Loucy (cell line): ENCODE data around the gene FOSL1.

Experiments used
- H2AFZ ChIP-seq: fragments of 200-600 bp; sonication (generic); 2 replicates; pipeline ENCODE4 v1.6.0; 2016; ENCODE audit warnings: antibody characterized with exemption, mild to moderate bottlenecking, low read length, moderate library complexity
- H3F3A ChIP-seq: fragments of 200-600 bp; 2 replicates; pipeline ENCODE4 v1.6.0; 2016; ENCODE audit warnings: antibody characterized with exemption, low read depth, mild to moderate bottlenecking
- H3K27me3 ChIP-seq: fragments of 200-600 bp; sonication (generic); 2 replicates; pipeline ENCODE4 v1.6.1; 2014; ENCODE audit warnings: low read length, mild to moderate bottlenecking; ENCODE audit not compliant: insufficient read depth, poor library complexity, severe bottlenecking
- H3K36me3 ChIP-seq: fragments of 200-600 bp; sonication (generic); 2 replicates; pipeline ENCODE4 v1.6.1; 2016; ENCODE audit warnings: low read length; ENCODE audit not compliant: insufficient read depth
- H3K4me1 ChIP-seq: fragments of 200-600 bp; sonication (generic); 2 replicates; pipeline ENCODE4 v1.5.1; 2014; ENCODE audit warnings: low read length, mild to moderate bottlenecking; ENCODE audit not compliant: insufficient read depth, poor library complexity, severe bottlenecking
- H3K4me2 ChIP-seq: fragments of 200-600 bp; sonication (generic); 2 replicates; pipeline ENCODE4 v1.6.0; 2014; ENCODE audit warnings: antibody characterized with exemption, low read length, low read depth, mild to moderate bottlenecking; ENCODE audit not compliant: poor library complexity, severe bottlenecking
- H3K4me3 ChIP-seq: fragments of 200-600 bp; sonication (generic); 2 replicates; pipeline ENCODE4 v1.5.1; 2014; ENCODE audit warnings: low read length, mild to moderate bottlenecking, mixed read lengths; ENCODE audit not compliant: poor library complexity, severe bottlenecking
- H3K79me2 ChIP-seq: fragments of 200-600 bp; sonication (generic); 2 replicates; pipeline ENCODE4 v1.6.1; 2014; ENCODE audit warnings: low read length; ENCODE audit not compliant: insufficient read depth
- H3K9ac ChIP-seq: fragments of 200-600 bp; sonication (generic); 2 replicates; pipeline ENCODE4 v1.6.0; 2014; ENCODE audit warnings: mild to moderate bottlenecking, low read depth, low read length, moderate library complexity; ENCODE audit not compliant: poor library complexity, severe bottlenecking
- H3K9me2 ChIP-seq: fragments of 200-600 bp; sonication (generic); replicated peaks from 2 replicates; pipeline ENCODE4 v1.6.1; 2016; ENCODE audit warnings: low read depth, low read length, mixed read lengths
- H3K9me3 ChIP-seq: fragments of 200-600 bp; sonication (generic); 2 replicates; pipeline ENCODE4 v1.6.1; 2014; ENCODE audit warnings: mild to moderate bottlenecking, antibody characterized with exemption, low read length, low read depth; ENCODE audit not compliant: insufficient read depth
- H4K20me1 ChIP-seq: fragments of 200-600 bp; sonication (generic); 2 replicates; pipeline ENCODE4 v1.6.0; 2014; ENCODE audit warnings: antibody characterized with exemption, low read length, mild to moderate bottlenecking; ENCODE audit not compliant: insufficient read depth, poor library complexity, severe bottlenecking
- CTCF ChIP-seq: fragments of 200-600 bp; sonication (generic); conservative IDR thresholded peaks from 2 replicates; pipeline ENCODE4 v1.5.1; 2014; ENCODE audit warnings: mild to moderate bottlenecking, antibody characterized with exemption, low read length
- EZH2phosphoT487 ChIP-seq: fragments of 200-600 bp; IDR thresholded peaks from 2 replicates; pipeline ENCODE4 v1.6.1; 2018; ENCODE audit warnings: antibody characterized with exemption, mild to moderate bottlenecking, moderate library complexity, borderline replicate concordance

Gene FOSL1

DNA sequence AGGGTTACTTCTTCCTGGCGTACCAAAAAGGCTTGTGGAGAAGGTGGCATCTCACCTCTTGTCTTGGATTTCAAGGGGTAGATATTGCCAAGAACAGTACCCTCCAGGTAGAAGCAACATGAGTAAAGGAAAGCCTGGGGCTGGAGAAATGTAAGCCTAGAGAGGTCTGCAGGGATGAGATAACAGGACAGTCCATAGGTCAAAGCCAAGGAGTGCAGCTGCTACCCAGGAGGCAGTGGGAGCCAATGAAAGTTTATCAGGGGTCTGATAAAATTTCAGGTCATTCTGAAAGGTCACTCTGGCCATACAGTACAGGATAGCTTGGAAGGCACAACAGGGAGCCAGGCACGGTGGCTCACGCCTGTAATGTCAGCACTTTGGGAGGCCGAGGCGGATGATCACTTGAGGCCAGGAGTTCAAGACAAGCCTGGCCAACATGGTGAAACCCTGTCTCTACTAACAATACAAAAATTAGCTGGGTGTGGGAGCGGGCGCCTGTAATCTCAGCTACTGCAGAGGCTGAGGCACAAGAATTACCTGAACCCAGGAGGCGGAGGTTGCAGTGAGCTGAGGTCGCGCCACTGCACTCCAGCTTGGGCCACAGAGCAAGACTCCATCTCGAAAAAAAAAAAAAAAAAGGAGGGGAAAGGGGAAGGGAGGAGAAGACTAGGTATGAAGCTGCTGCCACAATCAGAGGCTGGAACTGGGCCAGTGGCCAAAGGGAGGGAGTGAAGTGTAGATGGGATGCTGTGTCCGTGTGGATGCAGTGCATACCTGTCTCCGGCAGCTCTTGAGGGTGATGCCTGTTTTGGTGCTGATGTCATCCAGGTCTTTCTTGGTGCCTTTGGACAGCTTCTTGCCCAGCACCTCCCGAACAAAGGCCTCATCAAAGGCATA is 13.1 kb downstream of the FOSL1 start:
- H2AFZ ChIP-seq = no peak overlapping the region

GRCh38 chr11:65885808-65886536 is 14.2 kb downstream of the FOSL1 start:
- peak overlapping the region; percentile 85 for H3K4me3 ChIP-seq
- H3K27me3 ChIP-seq = no peaks in the 10 kb centered on the region
- peaks cover 11% of the 10 kb centered on the region; the same call in 1 of the 2 replicates for H3K36me3 ChIP-seq
- peaks cover 46% of the 10 kb centered on the region for H3K79me2 ChIP-seq
- H4K20me1 ChIP-seq = peaks cover 8% of the 10 kb centered on the region
- peak overlapping the region; percentile 92 for H3K4me2 ChIP-seq
- H3K9ac ChIP-seq = peak overlapping the region; percentile 82
- no peaks in the 10 kb centered on the region for H3K9me3 ChIP-seq
- peaks cover 53% of the 10 kb centered on the region for H3K4me1 ChIP-seq
- TF ChIP-seq CTCF (no peak), EZH2phosphoT487 (no peak)
- no peak overlapping the region for H2AFZ ChIP-seq
- H3K9me2 ChIP-seq = no peaks in the 10 kb centered on the region
- no peaks in the 10 kb centered on the region for H3F3A ChIP-seq

More for the DNA sequence above, 13.1 kb downstream of the FOSL1 start:
- Histone ChIP-seq H3F3A (no peaks in the 10 kb centered on the region; the same call in 1 of the 2 replicates), H3K36me3 (peaks cover 11% of the 10 kb centered on the region; the same call in 1 of the 2 replicates), H3K27me3 (no peaks in the 10 kb centered on the region), H3K9me2 (no peaks in the 10 kb centered on the region), H3K9ac (peak overlapping the region; percentile 82), H3K9me3 (no peaks in the 10 kb centered on the region), H3K79me2 (peaks cover 57% of the 10 kb centered on the region), H3K4me3 (peak overlapping the region; percentile 85), H4K20me1 (peaks cover 17% of the 10 kb centered on the region), H3K4me1 (peaks cover 53% of the 10 kb centered on the region), H3K4me2 (peak overlapping the region; percentile 92)
- TF ChIP-seq CTCF (no peak), EZH2phosphoT487 (no peak)

DNA sequence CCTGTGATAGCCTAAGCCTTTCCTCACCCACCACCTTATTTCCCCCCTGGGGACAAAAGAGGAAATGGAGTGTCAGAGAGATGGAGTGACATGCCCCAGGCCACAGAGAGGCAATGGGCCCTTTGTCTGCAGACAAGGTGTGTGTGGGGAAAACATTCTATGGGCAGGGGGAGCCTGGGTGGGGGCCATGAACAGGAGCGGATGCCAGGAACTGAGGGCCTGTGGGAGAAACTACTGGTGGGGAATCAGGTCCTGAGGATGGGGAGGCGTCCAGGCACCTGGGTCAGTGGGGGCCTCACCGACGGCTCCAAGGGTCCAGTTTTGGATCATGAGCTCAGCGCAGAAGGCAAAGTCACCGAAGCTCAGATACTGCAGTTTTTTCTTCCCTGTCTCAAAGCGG is 15.0 kb downstream of the FOSL1 start:
- Histone ChIP-seq H3K4me2 (peak overlapping the region; percentile 92), H3K9ac (peak overlapping the region; percentile 53), H2AFZ (no peak overlapping the region), H3K4me1 (peaks cover 60% of the 10 kb centered on the region), H3K27me3 (no peaks in the 10 kb centered on the region), H3K9me2 (no peaks in the 10 kb centered on the region), H3K9me3 (no peaks in the 10 kb centered on the region), H4K20me1 (peaks cover 6% of the 10 kb centered on the region), H3K79me2 (peaks cover 41% of the 10 kb centered on the region), H3K4me3 (peak overlapping the region; percentile 57), H3K36me3 (peaks cover 11% of the 10 kb centered on the region; the same call in 1 of the 2 replicates), H3F3A (no peaks in the 10 kb centered on the region)
- TF ChIP-seq EZH2phosphoT487 (no peak), CTCF (no peak)
